ENCODE measurements around the gene PARD3B. TPM values are rescaled to one million over a fixed set of nuclear protein-coding genes. Genes with fewer than 3 reads are reported as not detected.

PARD3B gene
- total and polyA plus RNA-seq, 2 of the 4 experiments (the other 2 are of a cell fraction), result 3.3 to 15.6 TPM

GRCh38 chr2:205180730-205181129 is 635.5 kb downstream of the PARD3B start:
- H2BK20ac ChIP-seq (ENCODE audit: low read depth, low read length), result no peak overlapping the region
- H3K18ac ChIP-seq (ENCODE audit: low read depth, low read length), result no peak overlapping the region
- no peaks in the 10 kb centered on the region for H3K9me3 ChIP-seq (ENCODE audit: control insufficient read depth, insufficient read depth, low read length)
- no peak overlapping the region for H2BK5ac ChIP-seq (ENCODE audit: low read depth, low read length, poor library complexity, severe bottlenecking)
- H3K9ac ChIP-seq (ENCODE audit: low read depth, low read length), result no peak overlapping the region
- no peak overlapping the region for H2AK9ac ChIP-seq (replicated peaks; ENCODE audit: low read depth, low read length, poor library complexity)
- no peak overlapping the region for H4K5ac ChIP-seq (ENCODE audit: low read depth, low read length)
- peaks cover 7% of the 10 kb centered on the region; the same call in 1 of the 2 replicates for H3K9me1 ChIP-seq (ENCODE audit: insufficient read depth, low read length)
- H3K4me2 ChIP-seq (ENCODE audit: low read depth, low read length), result no peak overlapping the region
- no peak overlapping the region for H2BK120ac ChIP-seq (ENCODE audit: low read depth, low read length)
- H3K27ac ChIP-seq (ENCODE audit: insufficient read depth, low read length), result no peak overlapping the region
- no peak overlapping the region for H3K4ac ChIP-seq (ENCODE audit: low read depth, low read length)
- no peak overlapping the region for H3K4me3 ChIP-seq (ENCODE audit: insufficient read depth, low read depth, low read length)
- dilution Hi-C loops (cut with HindIII; ENCODE audit: low sequenced_read_pairs, unreplicated experiment) (no loop called here), in situ Hi-C loops (cut with MboI; ENCODE audit: low sequenced_read_pairs) (no loop called here), intact Hi-C loops (cut with micrococcal nuclease) (no loop called here)
- WGBS, 2 experiments (ENCODE audit: extremely low coverage in 2 of 2, insufficient read length in 1 of 2), result no CpG with 5 or more reads among the region's 3 CpGs
- no peaks in the 10 kb centered on the region for H4K20me1 ChIP-seq (ENCODE audit: insufficient read depth, low read length)
- ChIA-PET POLR2A (ENCODE audit: unreplicated experiment) (no interaction called here), CTCF (interaction anchor here (0.6 kb wide), 1 partner anchor 46 kb away, joined by 3 read pairs; no protein-coding TSS in a partner anchor)
- H2AK5ac ChIP-seq (ENCODE audit: low read depth, low read length), result no peak overlapping the region
- ATAC-seq (ENCODE audit: low read depth) (no peak), DNase-seq (no peak)
- no peak overlapping the region for H2AFZ ChIP-seq (replicated peaks; ENCODE audit: low read length, poor library complexity)
- H3K4me1 ChIP-seq (ENCODE audit: control insufficient read depth, insufficient read depth, low read length), result peaks cover 2% of the 10 kb centered on the region
- no peaks in the 10 kb centered on the region for H3K79me1 ChIP-seq (ENCODE audit: low read depth in 1 of 2, low read length in 2 of 2)
- H3K23ac ChIP-seq (ENCODE audit: low read depth, low read length), result no peak overlapping the region
- no peaks in the 10 kb centered on the region for H3K27me3 ChIP-seq (ENCODE audit: control insufficient read depth, insufficient read depth, low read length)
- no peak overlapping the region for H4K8ac ChIP-seq (ENCODE audit: low read depth in 2 of 2, low read length in 2 of 2)
- H3K56ac ChIP-seq (ENCODE audit: extremely low read depth, insufficient read depth, low read length), result no peak overlapping the region
- no peak overlapping the region for H3K14ac ChIP-seq (replicated peaks; ENCODE audit: low read depth, low read length)
- TF ChIP-seq SMC3 (IDR thresholded peaks at IDR 0.05; ENCODE audit: low read depth, low read length) (no peak), NFE2L2 (IDR thresholded peaks at IDR 0.05; ENCODE audit: low read depth, low read length) (no peak)
- H3K36me3 ChIP-seq (ENCODE audit: control insufficient read depth, insufficient read depth, low read length), result no peaks in the 10 kb centered on the region
- H4K91ac ChIP-seq (ENCODE audit: insufficient read depth, low read depth, low read length), result no peak overlapping the region
- no TSS peak for BruUV-seq (replicated peaks)
- H2BK15ac ChIP-seq (ENCODE audit: low read depth, low read length), result no peak overlapping the region
